AG04450 (cell line): ENCODE measurements around the gene SYTL1. TPM values are rescaled to one million over a fixed set of nuclear protein-coding genes. Genes with fewer than 3 reads are reported as not detected.

ENCODE experiments used
- CTCF ChIA-PET: fragments of 300-600, 350-600 bp; formaldehyde crosslinking; extraction: SDS; loops from one replicate; lab custom pipeline; 2022; ENCODE audit warnings: antibody characterized with exemption, inconsistent platforms; lab: Charles Lee
- POLR2A ChIA-PET: fragments of 350-600 bp; formaldehyde crosslinking; extraction: SDS; loops from one replicate; lab custom pipeline; 2021; ENCODE audit warnings: antibody characterized with exemption, inconsistent platforms; lab: Yijun Ruan, JAX
- DNase-seq: peaks from one replicate; pipeline ENCODE4 v3.0.0-alpha.2; 2011; ENCODE audit warnings: low read depth, low spot score
- H3K27ac ChIP-seq: one replicate; pipeline ENCODE4 v1.5.1; 2012; ENCODE audit warnings: low read depth, low read length, control low read depth
- H3K27me3 ChIP-seq: one replicate; pipeline ENCODE4 v1.6.0; 2012; ENCODE audit warnings: low read length; ENCODE audit not compliant: control insufficient read depth, insufficient read depth
- H3K4me3 ChIP-seq: 2 replicates; pipeline ENCODE4 v1.5.1; 2011; ENCODE audit warnings: mild to moderate bottlenecking, low read depth, low read length, control low read depth
- H3K9me3 ChIP-seq: 2 replicates; pipeline ENCODE4 v1.5.1; 2012; ENCODE audit warnings: low read length; ENCODE audit not compliant: control insufficient read depth, insufficient read depth
- CTCF ChIP-seq: IDR thresholded peaks from 2 replicates; pipeline ENCODE4 v1.5.1; 2011; ENCODE audit warnings: low read depth, low read length, control low read depth, inconsistent platforms
- polyA plus RNA-seq: library from polyadenylated mRNA; depleted of rRNA; stranded (reverse); fragments of >200 nt; gene quantifications from 2 replicates; pipeline ENCODE4 v1.2.3, GENCODE V29; 2011

SYTL1 gene
- polyA plus RNA-seq, 1 experiment = 0.35 TPM

- Histone ChIP-seq H3K4me3 (peak overlapping the region; percentile 100), H3K9me3 (no peaks in the 10 kb centered on the region; the same call in 1 of the 2 replicates), H3K27me3 (no peaks in the 10 kb centered on the region), H3K27ac (peak overlapping the region; percentile 83)
- DNase-seq = no peak
- TF ChIP-seq CTCF = no peak
- ChIA-PET CTCF (interaction anchor here (0.7 to 3.1 kb wide), 5 partner anchors 10 to 69 kb away, joined by 3 to 23 read pairs (median 5); no protein-coding TSS in a partner anchor), POLR2A (interaction anchor here (1.1 to 1.6 kb wide), 2 partner anchors 9 to 27 kb away, joined by 3 to 4 read pairs; no protein-coding TSS in a partner anchor)
Measured at GRCh38 chr1:27322569-27323240, 19.1 kb upstream of the SYTL1 start.

DNA sequence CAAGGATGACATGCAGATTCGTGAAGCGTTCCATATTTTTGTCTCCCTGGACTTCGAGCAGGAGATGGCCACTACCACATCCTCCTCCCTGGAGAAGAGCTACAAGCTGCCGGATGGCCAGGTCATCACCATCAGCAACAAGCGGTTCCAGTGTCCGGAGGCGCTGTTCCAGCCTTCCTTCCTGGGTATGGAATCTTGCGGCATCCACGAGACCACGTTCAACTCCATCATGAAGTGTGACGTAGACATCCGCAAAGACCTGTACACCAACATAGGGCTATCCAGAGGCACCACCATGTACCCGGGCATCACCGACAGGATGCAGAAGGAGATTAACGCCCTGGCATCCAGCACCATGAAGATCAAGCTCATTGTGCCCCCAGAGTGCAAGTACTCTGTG lies 16.5 kb upstream of the SYTL1 start:
- no peaks in the 10 kb centered on the region for H3K27me3 ChIP-seq
- CTCF ChIA-PET = interaction anchor here (0.5 to 3.1 kb wide), 2 partner anchors 8 to 67 kb away, joined by 5 to 23 read pairs; partner anchors contain the start of gene GPR3
- no peak for TF ChIP-seq CTCF
- POLR2A ChIA-PET = no interaction called here
- no peak overlapping the region for H3K27ac ChIP-seq
- no peak for DNase-seq
- H3K9me3 ChIP-seq = no peaks in the 10 kb centered on the region; the same call in 1 of the 2 replicates
- no peak overlapping the region for H3K4me3 ChIP-seq

DNA sequence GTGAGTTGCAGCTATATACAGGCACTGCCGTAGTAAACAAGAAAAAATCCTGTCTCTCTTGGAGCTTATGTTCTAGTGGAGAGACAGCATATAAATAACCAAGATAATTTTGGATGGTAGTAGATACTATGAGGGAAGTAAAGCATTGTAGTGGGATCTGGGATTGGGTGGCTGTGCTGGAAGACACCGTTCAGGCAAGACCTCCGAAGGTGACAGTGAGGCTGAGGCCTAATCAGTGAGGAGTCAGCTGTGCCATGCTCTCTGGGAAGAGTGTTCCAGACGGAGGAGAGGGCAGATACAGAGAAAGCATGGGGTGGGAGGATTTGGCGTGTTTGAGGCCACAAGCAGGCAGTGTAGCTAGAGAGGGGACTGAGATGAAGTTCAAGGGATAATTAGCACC lies 13.9 kb upstream of the SYTL1 start:
- no peak for TF ChIP-seq CTCF
- CTCF ChIA-PET = interaction anchor here (0.8 to 1.9 kb wide), 3 partner anchors 27 to 279 kb away, joined by 5 to 6 read pairs (median 5); no protein-coding TSS in a partner anchor
- no peak overlapping the region for H3K27ac ChIP-seq
- no peak for DNase-seq
- no peak overlapping the region for H3K4me3 ChIP-seq
- no peaks in the 10 kb centered on the region for H3K27me3 ChIP-seq
- H3K9me3 ChIP-seq = no peaks in the 10 kb centered on the region
- POLR2A ChIA-PET = no interaction called here

- CTCF ChIA-PET = interaction anchor here (0.6 to 0.8 kb wide), 2 partner anchors 26 to 331 kb away, joined by 3 read pairs; no protein-coding TSS in a partner anchor
- Histone ChIP-seq H3K27ac (no peak overlapping the region), H3K27me3 (no peaks in the 10 kb centered on the region), H3K4me3 (no peak overlapping the region), H3K9me3 (no peaks in the 10 kb centered on the region)
- DNase-seq = no peak
- TF ChIP-seq CTCF = no peak
- POLR2A ChIA-PET = interaction anchor here (0.7 kb wide), 1 partner anchor 342 kb away, joined by 4 read pairs; no protein-coding TSS in a partner anchor
Measured at GRCh38 chr1:27330786-27331185, 11.0 kb upstream of the SYTL1 start.

- H3K27me3 ChIP-seq = no peaks in the 10 kb centered on the region
- ChIA-PET CTCF (interaction anchor here (2.4 to 3.6 kb wide), 2 partner anchors 7 to 65 kb away, joined by 16 to 23 read pairs; no protein-coding TSS in a partner anchor), POLR2A (interaction anchor here (1.6 kb wide), 2 partner anchors 9 to 10 kb away, joined by 4 to 5 read pairs; partner anchors contain the start of genes SYTL1 and TMEM222)
Measured at GRCh38 chr1:27331426-27331825, 10.4 kb upstream of the SYTL1 start.

More at GRCh38 chr1:27331426-27331825, 10.4 kb upstream of the SYTL1 start:
- H3K27ac ChIP-seq = no peak overlapping the region
- no peak for DNase-seq
- no peaks in the 10 kb centered on the region for H3K9me3 ChIP-seq
- no peak overlapping the region for H3K4me3 ChIP-seq
- TF ChIP-seq CTCF = no peak
